ENCODE data around the gene RAI1. TPM values are rescaled to one million over a fixed set of nuclear protein-coding genes. Genes with fewer than 3 reads are reported as not detected.
"Not testable (repeated sequence)": the region's sequence is repeated elsewhere in the genome, so short reads cannot be mapped to it uniquely, and the experiment has no call there.

The RAI1 gene
- total RNA-seq, 1 donor = 16.0 TPM

- TF ChIP-seq, protein P1, sequence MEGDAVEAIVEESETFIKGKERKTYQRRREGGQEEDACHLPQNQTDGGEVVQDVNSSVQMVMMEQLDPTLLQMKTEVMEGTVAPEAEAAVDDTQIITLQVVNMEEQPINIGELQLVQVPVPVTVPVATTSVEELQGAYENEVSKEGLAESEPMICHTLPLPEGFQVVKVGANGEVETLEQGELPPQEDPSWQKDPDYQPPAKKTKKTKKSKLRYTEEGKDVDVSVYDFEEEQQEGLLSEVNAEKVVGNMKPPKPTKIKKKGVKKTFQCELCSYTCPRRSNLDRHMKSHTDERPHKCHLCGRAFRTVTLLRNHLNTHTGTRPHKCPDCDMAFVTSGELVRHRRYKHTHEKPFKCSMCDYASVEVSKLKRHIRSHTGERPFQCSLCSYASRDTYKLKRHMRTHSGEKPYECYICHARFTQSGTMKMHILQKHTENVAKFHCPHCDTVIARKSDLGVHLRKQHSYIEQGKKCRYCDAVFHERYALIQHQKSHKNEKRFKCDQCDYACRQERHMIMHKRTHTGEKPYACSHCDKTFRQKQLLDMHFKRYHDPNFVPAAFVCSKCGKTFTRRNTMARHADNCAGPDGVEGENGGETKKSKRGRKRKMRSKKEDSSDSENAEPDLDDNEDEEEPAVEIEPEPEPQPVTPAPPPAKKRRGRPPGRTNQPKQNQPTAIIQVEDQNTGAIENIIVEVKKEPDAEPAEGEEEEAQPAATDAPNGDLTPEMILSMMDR (IDR thresholded peaks at IDR 0.05; ENCODE audit: insufficient read depth, low read depth, low read length) = peak; percentile 92
- DNase-seq (ENCODE audit: low read depth) = peak; percentile 81
- no peak overlapping the region for H3K4me3 ChIP-seq (ENCODE audit: low read depth, low read length)
Observed at GRCh38 chr17:17641621-17642409, 39.4 kb upstream of the RAI1 start.

DNA sequence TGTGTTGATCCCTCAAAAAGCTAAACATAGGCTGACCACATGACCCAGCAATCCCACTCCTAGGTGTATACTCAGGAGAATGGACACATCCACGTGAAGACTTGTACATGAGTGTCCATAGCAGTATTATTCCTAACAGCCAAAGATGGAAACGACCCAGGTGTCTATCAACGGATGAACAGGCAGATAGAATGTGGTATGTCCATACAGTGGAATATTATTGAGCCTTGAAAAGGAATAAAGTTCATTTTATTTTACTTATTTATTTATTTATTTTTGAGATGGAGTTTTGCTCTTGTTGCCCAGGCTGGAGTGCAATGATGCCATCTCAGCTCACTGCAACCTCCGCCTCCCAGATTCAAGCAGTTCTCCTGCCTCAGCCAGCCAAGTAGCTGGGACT lies 36.1 kb upstream of the RAI1 start:
- DNase-seq (ENCODE audit: low read depth); H3K4me3 ChIP-seq (ENCODE audit: low read depth, low read length): not testable (repeated sequence)

- TF ChIP-seq, protein P1 (IDR thresholded peaks at IDR 0.05; ENCODE audit: insufficient read depth, low read depth, low read length) = no peak
- DNase-seq (ENCODE audit: low read depth) = peak; percentile 28
- no peak overlapping the region for H3K4me3 ChIP-seq (ENCODE audit: low read depth, low read length)
Observed at GRCh38 chr17:17645961-17646360, 35.3 kb upstream of the RAI1 start.

- H3K4me3 ChIP-seq (ENCODE audit: low read depth, low read length) = no peak overlapping the region
- TF ChIP-seq, protein P1 (IDR thresholded peaks at IDR 0.05; ENCODE audit: insufficient read depth, low read depth, low read length) = no peak
- no peak for DNase-seq (ENCODE audit: low read depth)
Observed at GRCh38 chr17:17647524-17648178, 33.6 kb upstream of the RAI1 start.

DNA sequence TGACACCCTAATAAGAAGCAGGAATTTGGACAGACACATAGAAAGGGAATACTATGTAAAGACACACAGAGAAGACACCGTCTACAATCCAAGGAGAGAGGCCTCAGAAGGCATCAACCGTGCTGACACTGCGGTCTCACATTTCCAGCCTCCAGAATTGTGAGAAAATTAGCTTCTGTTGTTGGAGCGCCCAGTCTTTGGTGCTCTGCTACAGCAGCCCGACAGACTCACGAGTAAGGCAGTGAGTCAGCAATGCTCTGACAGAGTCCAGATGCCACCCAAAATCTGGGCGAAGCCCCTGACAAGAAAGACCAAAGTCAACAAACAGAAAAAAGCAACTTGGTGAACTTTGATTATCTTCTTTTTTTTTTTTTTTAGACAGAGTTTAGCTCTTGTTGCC lies 32.5 kb upstream of the RAI1 start:
- peak; percentile 84 for DNase-seq (ENCODE audit: low read depth)
- TF ChIP-seq, protein P1 (IDR thresholded peaks at IDR 0.05; ENCODE audit: insufficient read depth, low read depth, low read length) = no peak
- no peak overlapping the region for H3K4me3 ChIP-seq (ENCODE audit: low read depth, low read length)

DNA sequence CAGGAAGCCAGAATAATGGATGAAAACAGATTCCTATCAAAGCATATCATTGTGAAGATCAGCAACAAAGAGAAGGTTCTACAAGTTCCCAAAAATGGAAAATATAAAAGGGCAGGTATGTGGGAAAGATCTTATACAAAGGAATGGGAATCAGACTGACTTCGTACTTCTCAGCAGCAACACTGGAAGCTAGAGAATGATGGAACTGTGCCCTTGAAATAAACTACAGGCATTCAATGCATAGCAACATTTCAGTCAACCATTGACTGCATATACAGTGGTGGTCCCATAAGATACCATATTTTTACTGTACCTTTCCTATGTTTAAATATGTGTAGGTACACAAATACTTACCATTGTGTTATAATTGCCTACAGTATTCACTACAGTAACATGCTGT lies 30.3 kb upstream of the RAI1 start:
- no peak overlapping the region for H3K4me3 ChIP-seq (ENCODE audit: low read depth, low read length)
- TF ChIP-seq, protein P1 (IDR thresholded peaks at IDR 0.05; ENCODE audit: insufficient read depth, low read depth, low read length) = no peak
- DNase-seq (ENCODE audit: low read depth) = no peak

- TF ChIP-seq, protein P1 (IDR thresholded peaks at IDR 0.05; ENCODE audit: insufficient read depth, low read depth, low read length) = no peak
- no peak overlapping the region for H3K4me3 ChIP-seq (ENCODE audit: low read depth, low read length)
- DNase-seq (ENCODE audit: low read depth) = no peak
Observed at GRCh38 chr17:17653343-17653742, 27.9 kb upstream of the RAI1 start.

Data from fibroblast of villous mesenchyme (primary cell).